H9 (cell line): Measurements from ENCODE around the gene HIRA. TPM values are rescaled to one million over a fixed set of nuclear protein-coding genes. Genes with fewer than 3 reads are reported as not detected.

Experiments
- DNase-seq: peaks from one replicate; pipeline ENCODE4 v3.0.0-alpha.2; 2017
- H2AFZ ChIP-seq: one replicate; pipeline ENCODE4 v1.6.1; 2013; ENCODE audit warnings: mild to moderate bottlenecking, low read length, control low read depth, moderate library complexity
- H2AK5ac ChIP-seq: 2 replicates; pipeline ENCODE4 v1.6.1; 2013; ENCODE audit warnings: low read length, control low read depth, mixed read lengths; ENCODE audit not compliant: insufficient read length
- H2BK120ac ChIP-seq: one replicate; pipeline ENCODE4 v1.6.1; 2013; ENCODE audit warnings: low read depth, mild to moderate bottlenecking, low read length, control low read depth, inconsistent platforms; ENCODE audit not compliant: poor library complexity, severe bottlenecking
- H2BK12ac ChIP-seq: 2 replicates; pipeline ENCODE4 v1.6.1; 2013; ENCODE audit warnings: low read length, control low read depth, mixed read lengths, low read depth; ENCODE audit not compliant: insufficient read length
- H2BK15ac ChIP-seq: 2 replicates; pipeline ENCODE4 v1.6.1; 2013; ENCODE audit warnings: low read depth, low read length, control low read depth
- H2BK20ac ChIP-seq: one replicate; pipeline ENCODE4 v1.6.1; 2013; ENCODE audit warnings: low read depth, mild to moderate bottlenecking, low read length, control low read depth, inconsistent platforms; ENCODE audit not compliant: poor library complexity, severe bottlenecking
- H2BK5ac ChIP-seq: 2 replicates; pipeline ENCODE4 v1.6.1; 2013; ENCODE audit warnings: low read length, control low read depth, mixed read lengths; ENCODE audit not compliant: insufficient read length
- H3K14ac ChIP-seq: 2 replicates; pipeline ENCODE4 v1.6.1; 2013; ENCODE audit warnings: low read length, control low read depth; ENCODE audit not compliant: insufficient read depth
- H3K18ac ChIP-seq: 2 replicates; pipeline ENCODE4 v1.6.1; 2013; ENCODE audit warnings: low read depth, mild to moderate bottlenecking, mixed read lengths, low read length, control low read depth; ENCODE audit not compliant: insufficient read length
- H3K23ac ChIP-seq: 2 replicates; pipeline ENCODE4 v1.6.1; 2013; ENCODE audit warnings: low read length, control low read depth, mixed read lengths, low read depth; ENCODE audit not compliant: insufficient read length
- H3K23me2 ChIP-seq: 2 replicates; pipeline ENCODE4 v1.6.1; 2013; ENCODE audit warnings: low read depth, mild to moderate bottlenecking, mixed read lengths, low read length, control low read depth; ENCODE audit not compliant: insufficient read length, poor library complexity, severe bottlenecking
- H3K27ac ChIP-seq: 2 replicates; pipeline ENCODE4 v1.5.1; 2013; ENCODE audit warnings: low read length, control low read depth, mixed read lengths, low read depth; ENCODE audit not compliant: insufficient read length
- H3K27me3 ChIP-seq: 2 replicates; pipeline ENCODE4 v1.6.1; 2013; ENCODE audit warnings: low read length, control low read depth, inconsistent platforms; ENCODE audit not compliant: insufficient read depth
- H3K4ac ChIP-seq: 2 replicates; pipeline ENCODE4 v1.6.1; 2013; ENCODE audit warnings: low read depth, mild to moderate bottlenecking, control low read depth, inconsistent platforms, low read length, moderate library complexity
- H3K4me1 ChIP-seq: 2 replicates; pipeline ENCODE4 v1.6.1; 2013; ENCODE audit warnings: low read length, control low read depth, inconsistent platforms; ENCODE audit not compliant: insufficient read depth
- H3K4me2 ChIP-seq: 2 replicates; pipeline ENCODE4 v1.6.1; 2013; ENCODE audit warnings: low read length, control low read depth, mixed read lengths; ENCODE audit not compliant: insufficient read length, insufficient read depth
- H3K56ac ChIP-seq: 2 replicates; pipeline ENCODE4 v1.6.1; 2013; ENCODE audit warnings: low read depth, mild to moderate bottlenecking, mixed read lengths, low read length, control low read depth; ENCODE audit not compliant: insufficient read length
- H3K79me1 ChIP-seq: 2 replicates; pipeline ENCODE4 v1.6.1; 2013; ENCODE audit warnings: low read depth, mild to moderate bottlenecking, moderate library complexity, low read length, control low read depth, inconsistent platforms; ENCODE audit not compliant: insufficient read depth, poor library complexity, severe bottlenecking
- H3K79me2 ChIP-seq: 2 replicates; pipeline ENCODE4 v1.6.1; 2013; ENCODE audit warnings: low read length, control low read depth, inconsistent platforms; ENCODE audit not compliant: insufficient read depth
- H3K9ac ChIP-seq: 2 replicates; pipeline ENCODE4 v1.6.1; 2013; ENCODE audit warnings: low read length, control low read depth, mixed read lengths; ENCODE audit not compliant: insufficient read length; ENCODE audit errors: extremely low read depth
- H3K9me3 ChIP-seq: one replicate; pipeline ENCODE4 v1.6.1; 2013; ENCODE audit warnings: low read depth, low read length, inconsistent platforms; ENCODE audit not compliant: control insufficient read depth
- H3T11ph ChIP-seq: one replicate; pipeline ENCODE4 v1.6.1; 2013; ENCODE audit warnings: mild to moderate bottlenecking, low read length, control low read depth, inconsistent platforms
- H4K20me1 ChIP-seq: one replicate; pipeline ENCODE4 v1.6.1; 2013; ENCODE audit not compliant: control insufficient read depth, insufficient read length, insufficient read depth
- H4K5ac ChIP-seq: 2 replicates; pipeline ENCODE4 v1.6.1; 2013; ENCODE audit warnings: low read depth, mild to moderate bottlenecking, mixed read lengths, low read length, control low read depth; ENCODE audit not compliant: insufficient read length
- H4K8ac ChIP-seq: replicated peaks from 2 replicates; pipeline ENCODE4 v1.6.1; 2013; ENCODE audit warnings: low read length, control low read depth, mixed read lengths, low read depth; ENCODE audit not compliant: insufficient read length
- H4K91ac ChIP-seq: 2 replicates; pipeline ENCODE4 v1.6.1; 2013; ENCODE audit warnings: low read depth, mild to moderate bottlenecking, moderate library complexity, mixed read lengths, low read length, control low read depth; ENCODE audit not compliant: insufficient read length
- H3K27ac Mint-ChIP-seq, 3 experiments: 2 replicates in 2 of 3; 3 replicates in 1 of 3; pipeline ENCODE4 v1.8.0; 2020 to 2021; ENCODE audit warnings: mixed read lengths in 3 of 3, mild to moderate bottlenecking in 1 of 3, moderate library complexity in 1 of 3
- H3K27me3 Mint-ChIP-seq: 2 replicates; pipeline ENCODE4 v1.8.0; 2021; ENCODE audit warnings: low read depth, mild to moderate bottlenecking, moderate library complexity, mixed read lengths
- H3K36me3 Mint-ChIP-seq, 3 experiments: 2 replicates in 2 of 3; 3 replicates in 1 of 3; pipeline ENCODE4 v1.8.0; 2020 to 2021; ENCODE audit warnings: low read depth in 3 of 3, mixed read lengths in 3 of 3; ENCODE audit not compliant: insufficient read depth in 1 of 3
- H3K4me1 Mint-ChIP-seq, 2 experiments: 2 replicates each; pipeline ENCODE4 v1.8.0; 2020; ENCODE audit warnings: mixed read lengths in 2 of 2
- H3K4me3 Mint-ChIP-seq, 2 experiments: 2 replicates in 1 of 2; 3 replicates in 1 of 2; pipeline ENCODE4 v1.8.0; 2020 to 2021; ENCODE audit warnings: mild to moderate bottlenecking in 2 of 2, mixed read lengths in 2 of 2, moderate library complexity in 1 of 2
- H3K9me3 Mint-ChIP-seq, 2 experiments: 2 replicates in 1 of 2; 3 replicates in 1 of 2; pipeline ENCODE4 v1.8.0; 2020; ENCODE audit warnings: mild to moderate bottlenecking in 2 of 2, mixed read lengths in 2 of 2, moderate library complexity in 1 of 2
- CTCF ChIP-seq: fragments of 200-600 bp; sonication (generic); conservative IDR thresholded peaks from 3 replicates; pipeline ENCODE4 v1.8.0; 2021; ENCODE audit warnings: antibody characterized with exemption, mild to moderate bottlenecking
- WGBS: extraction: QIAGEN DNeasy Blood & Tissue Kit; methylation state at CpG from one replicate; pipeline ENCODE4 v1.1.7; 2013; ENCODE audit warnings: missing lambda C conversion rate, low lambda C conversion rate, mixed read lengths; ENCODE audit not compliant: insufficient read length; ENCODE audit errors: extremely low coverage; 5-methylcytosine and 5-hydroxymethylcytosine counted together
- total RNA-seq: library from RNA; stranded (reverse); gene quantifications from 2 replicates; pipeline ENCODE4 v1.2.1, GENCODE V29; 2021

HIRA gene
- total RNA-seq, 1 experiment from 2014 or later, result 51.9 TPM

- Histone ChIP-seq H3K4ac (no peak overlapping the region), H2BK15ac (no peak overlapping the region), H3K56ac (no peak overlapping the region), H3T11ph (no peak overlapping the region), H3K4me2 (no peak overlapping the region), H3K9me3 (no peaks in the 10 kb centered on the region), H2BK120ac (no peak overlapping the region), H3K27ac (no peak overlapping the region), H3K79me1 (no peaks in the 10 kb centered on the region), H4K8ac (no peak overlapping the region), H2AK5ac (no peak overlapping the region), H3K23ac (no peak overlapping the region), H3K23me2 (no peaks in the 10 kb centered on the region), H3K14ac (no peak overlapping the region), H2BK20ac (no peak overlapping the region), H4K20me1 (no peaks in the 10 kb centered on the region), H3K18ac (no peak overlapping the region), H2AFZ (no peak overlapping the region), H4K5ac (no peak overlapping the region), H2BK12ac (no peak overlapping the region), H3K4me1 (no peaks in the 10 kb centered on the region), H3K79me2 (no peaks in the 10 kb centered on the region), H3K27me3 (no peaks in the 10 kb centered on the region), H3K9ac (no peak overlapping the region), H4K91ac (no peak overlapping the region), H2BK5ac (no peak overlapping the region)
- TF ChIP-seq CTCF, result no peak
- Mint-ChIP-seq H3K4me3 (no peak overlapping the region), H3K27ac (no peak overlapping the region), H3K4me1 (no peaks in the 10 kb centered on the region), H3K9me3 (no peaks in the 10 kb centered on the region), H3K27me3 (no peaks in the 10 kb centered on the region), H3K36me3 (peaks cover 22 to 79% (median 63%) of the 10 kb centered on the region in 3 experiments)
- no peak for DNase-seq
- WGBS, result no CpG with 5 or more reads among the region's 8 CpGs
Measured at GRCh38 chr22:19394274-19395050, 37.1 kb downstream of the HIRA start.
